ENCODE results near the gene ZNF385B. TPM values are rescaled to one million over a fixed set of nuclear protein-coding genes. Genes with fewer than 3 reads are reported as not detected.

Gene ZNF385B
- total RNA-seq, 1 experiment from 2014 or later: not detected

DNA sequence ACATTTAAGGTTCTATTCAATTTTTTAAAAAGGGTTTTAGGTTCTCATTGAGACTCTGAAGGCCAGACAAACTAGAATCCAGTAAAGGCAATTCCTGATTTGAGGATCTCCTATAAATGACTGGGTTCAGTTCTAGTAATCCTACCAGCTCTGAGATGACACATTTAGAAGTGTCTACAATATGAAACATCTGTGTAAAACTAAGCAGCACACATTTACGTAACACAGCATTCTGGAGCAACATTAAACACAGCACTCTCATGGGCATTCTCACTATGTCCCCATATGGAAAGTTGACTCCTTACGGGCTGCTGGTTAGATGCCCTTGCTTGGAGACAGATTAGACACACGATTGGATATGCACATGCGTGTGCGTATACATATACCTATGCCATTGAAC, 114.4 kb downstream of the ZNF385B start:
- no peak for DNase-seq (ENCODE audit: low read depth)

DNA sequence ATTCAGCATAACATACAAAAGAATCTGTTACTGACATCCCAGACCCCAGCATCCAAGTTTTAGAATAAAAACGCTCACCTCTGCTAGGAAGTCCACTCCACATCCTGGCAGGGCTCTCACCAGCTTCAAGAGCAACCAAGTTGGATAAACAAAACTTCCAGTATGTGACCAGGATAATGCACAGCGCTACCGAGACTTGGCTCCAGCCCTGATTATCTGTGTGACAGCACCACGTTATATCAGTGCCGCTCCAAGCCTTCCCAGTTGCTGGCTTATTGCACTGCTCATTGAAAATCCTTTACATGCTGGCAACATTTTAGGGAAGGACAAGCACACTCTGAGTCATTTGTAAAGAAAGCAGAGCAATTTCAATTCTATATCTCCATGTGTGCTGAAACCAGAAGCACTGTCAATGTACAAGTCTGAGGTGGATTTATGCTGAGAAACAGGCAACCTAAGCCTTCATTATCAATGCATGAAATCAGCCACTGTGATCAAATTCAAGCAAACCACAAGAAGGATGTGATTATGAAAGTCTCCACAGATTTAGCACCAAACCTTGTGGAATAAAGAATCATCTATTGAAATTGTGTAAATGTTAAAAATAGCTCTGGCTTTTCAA, 115.7 kb downstream of the ZNF385B start:
- no peak for DNase-seq (ENCODE audit: low read depth)

DNA sequence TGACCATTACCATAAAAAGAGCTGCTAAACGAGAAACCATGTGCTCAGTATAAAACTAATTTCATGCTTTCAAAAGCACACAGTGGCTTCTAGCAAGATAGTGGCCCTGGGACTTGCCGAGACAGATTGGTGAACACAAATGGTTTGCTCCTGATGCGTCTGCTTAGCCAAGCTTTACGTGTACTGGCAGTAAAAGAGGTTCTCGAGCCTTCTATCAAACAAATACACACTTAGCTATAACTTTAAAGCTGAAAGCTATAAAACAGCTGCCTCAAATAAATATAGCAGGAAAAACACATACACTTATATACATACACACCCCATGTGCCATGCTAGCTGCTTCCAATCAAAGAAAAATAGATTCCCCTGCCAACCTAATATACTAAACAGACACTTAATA, 117.0 kb downstream of the ZNF385B start:
- no peak for DNase-seq (ENCODE audit: low read depth)

DNA sequence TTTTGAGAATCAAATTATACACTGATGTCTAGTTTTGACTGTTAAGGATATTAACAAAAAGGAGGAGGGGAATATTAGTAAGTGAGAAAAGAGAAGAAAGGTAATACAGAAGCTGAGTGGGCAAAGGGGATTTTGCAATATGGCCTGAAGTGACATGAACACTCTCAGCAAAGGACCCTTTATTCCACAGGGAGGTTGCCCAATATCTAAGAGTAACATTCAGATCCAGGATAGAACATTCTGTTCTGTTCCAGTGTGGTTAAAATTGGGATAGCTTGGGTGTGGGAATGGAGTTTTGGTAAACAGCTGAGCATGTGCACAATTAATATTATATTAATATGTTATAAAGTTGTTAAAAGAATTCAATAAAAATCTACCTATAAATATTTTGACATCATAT, 120.1 kb downstream of the ZNF385B start:
- no peak for DNase-seq (ENCODE audit: low read depth)

DNA sequence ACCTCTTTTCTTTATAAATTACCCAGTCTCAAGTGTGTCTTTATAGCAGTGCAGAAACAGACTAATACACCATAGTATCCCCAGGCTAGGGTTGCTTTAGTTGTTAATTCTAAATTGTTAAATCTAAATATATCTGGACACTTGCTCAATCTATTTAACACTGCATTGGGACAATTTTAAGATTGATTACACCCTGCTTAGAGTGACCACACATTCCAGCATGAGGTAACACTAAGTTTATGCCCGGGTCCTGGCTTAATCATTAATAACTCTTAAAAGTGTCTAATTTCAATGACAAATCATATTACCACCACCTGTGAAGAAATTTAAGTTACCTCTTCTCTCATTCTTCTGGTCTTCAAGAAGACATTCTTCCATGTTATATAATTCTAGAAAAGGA, 131.4 kb downstream of the ZNF385B start:
- no peak for DNase-seq (ENCODE audit: low read depth)

DNA sequence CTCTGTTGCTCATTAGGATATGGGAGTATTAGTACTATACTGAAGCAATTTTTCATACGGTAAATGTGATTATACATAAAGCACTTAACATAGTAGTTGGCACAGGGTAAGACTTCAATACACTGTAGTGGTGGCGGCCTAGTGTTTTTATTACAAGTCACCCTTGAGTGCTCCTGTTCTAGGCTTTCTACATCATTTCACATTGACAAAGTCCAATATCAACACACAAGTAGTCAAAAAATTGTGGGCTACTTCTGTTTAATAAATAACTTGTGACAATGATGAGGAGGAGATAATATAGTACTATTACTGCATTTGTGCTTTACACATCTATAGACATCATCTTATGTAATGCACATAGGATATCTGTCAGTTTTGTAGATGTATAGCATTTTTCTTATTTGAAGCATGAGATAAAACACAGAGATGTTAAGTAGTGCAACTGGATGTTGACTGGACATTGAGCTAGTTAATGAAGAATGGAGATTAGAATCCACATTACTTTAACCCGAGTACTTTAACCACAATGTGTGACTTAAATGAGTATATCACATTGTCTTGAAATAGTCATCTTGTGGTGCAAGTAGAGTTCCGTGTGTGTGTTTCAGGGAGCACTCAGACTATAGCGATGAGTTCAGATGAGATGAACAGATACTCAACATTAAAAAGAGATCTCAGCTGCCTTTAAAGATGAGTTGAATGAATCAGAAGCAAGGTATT, 134.8 kb downstream of the ZNF385B start:
- no peak for DNase-seq (ENCODE audit: low read depth)

DNA sequence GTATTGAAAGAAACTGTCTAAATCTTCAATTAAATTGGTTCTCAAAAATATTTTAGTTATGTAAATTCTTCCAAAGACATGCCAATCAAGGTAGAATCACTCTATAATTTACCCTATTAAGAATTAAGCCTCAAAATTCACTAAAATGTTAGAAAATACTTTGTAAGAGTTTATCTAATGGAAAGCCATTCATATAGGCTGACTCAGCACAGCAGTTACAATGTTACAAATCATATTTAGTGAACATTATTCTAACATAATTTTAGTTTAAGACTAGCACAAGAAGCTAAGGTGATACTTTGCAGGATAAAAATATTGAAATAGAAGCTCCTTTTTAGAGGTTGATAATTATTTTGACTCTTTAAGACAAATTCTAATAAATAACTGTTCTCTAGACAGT, 137.0 kb downstream of the ZNF385B start:
- no peak for DNase-seq (ENCODE audit: low read depth)

DNA sequence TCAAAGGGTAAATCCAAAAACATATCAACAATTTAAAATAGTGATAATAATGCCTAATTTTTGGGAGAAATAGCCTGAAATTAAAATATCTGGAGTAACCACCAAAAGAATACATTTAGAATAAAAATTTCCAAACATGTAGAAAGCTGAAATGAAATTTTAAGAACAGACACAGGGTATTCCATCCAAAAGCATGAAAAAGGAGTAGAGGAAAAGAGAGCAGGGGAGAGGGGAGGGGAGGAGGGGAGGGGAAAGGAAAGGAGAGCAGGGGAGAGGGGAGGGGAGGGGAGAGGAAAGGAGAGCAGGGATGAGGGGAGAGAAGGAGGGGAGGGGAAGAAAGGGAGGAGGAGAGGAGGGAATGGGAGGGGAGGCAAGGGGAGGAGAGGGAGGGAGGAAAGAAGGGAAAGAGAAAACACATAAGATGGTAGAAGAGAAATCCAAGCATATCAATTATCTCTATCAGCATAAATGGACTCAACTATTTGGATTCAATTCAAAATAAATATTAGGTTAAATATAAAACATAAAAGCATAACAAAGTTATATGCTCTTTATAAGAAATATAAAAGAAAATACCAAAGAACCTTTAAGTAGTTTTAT, 141.1 kb downstream of the ZNF385B start:
- DNase-seq (ENCODE audit: low read depth): no peak

DNA sequence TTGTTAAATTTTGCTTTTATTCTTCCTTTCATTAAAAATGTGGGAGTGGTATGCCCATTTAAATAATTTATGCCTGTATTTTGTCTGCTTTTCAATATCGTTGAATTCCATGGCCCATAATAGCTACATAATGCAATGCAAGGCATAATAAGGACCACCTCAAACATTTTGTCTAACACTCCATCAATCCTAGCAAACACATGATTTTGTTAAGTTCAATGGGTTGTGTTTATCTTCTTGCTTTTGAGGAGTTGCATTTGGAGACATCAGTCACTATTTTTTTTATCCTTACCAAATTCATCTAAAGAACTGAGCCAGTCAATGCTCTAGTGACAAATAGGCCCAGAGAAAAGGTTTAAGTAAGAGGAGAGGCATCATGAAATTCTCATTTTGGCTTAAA, 145.5 kb downstream of the ZNF385B start:
- DNase-seq (ENCODE audit: low read depth): no peak

DNA sequence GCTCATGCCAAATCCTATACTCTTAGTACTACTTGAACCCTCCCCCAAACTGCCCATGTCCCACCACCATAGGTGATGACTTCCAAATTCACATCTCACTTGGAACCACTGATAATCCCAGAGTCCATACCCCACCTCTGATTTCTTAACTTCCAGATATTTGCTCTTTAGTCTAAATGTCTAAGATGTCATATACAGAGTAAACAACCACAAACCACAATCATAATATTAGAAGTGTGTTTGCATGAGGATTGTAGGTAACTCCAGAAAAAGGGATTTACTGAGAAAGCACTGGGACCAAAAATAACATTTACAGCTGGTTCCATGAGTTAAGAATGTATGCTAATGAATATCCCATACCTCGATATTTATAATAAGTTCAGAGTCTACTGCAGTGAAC, 146.2 kb downstream of the ZNF385B start:
- no peak for DNase-seq (ENCODE audit: low read depth)

DNA sequence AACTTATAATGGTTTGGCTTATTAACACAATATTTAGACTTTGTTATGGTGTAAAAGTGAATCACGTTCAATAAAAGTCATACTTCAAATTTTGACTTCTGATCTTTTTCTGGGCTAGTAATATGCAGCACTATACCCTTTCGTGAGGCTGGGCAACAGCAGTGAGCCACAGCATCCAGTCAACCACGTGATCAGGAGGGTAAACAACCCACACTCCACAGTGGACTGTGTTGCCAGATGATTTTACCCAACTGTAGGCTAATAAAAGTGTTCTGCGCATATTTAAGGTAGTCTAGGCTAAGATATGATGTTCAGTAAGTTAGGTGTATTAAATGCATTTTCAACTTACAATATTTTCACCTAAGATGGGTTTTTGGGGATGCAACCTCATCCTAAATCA, 148.6 kb downstream of the ZNF385B start:
- DNase-seq (ENCODE audit: low read depth): no peak

DNA sequence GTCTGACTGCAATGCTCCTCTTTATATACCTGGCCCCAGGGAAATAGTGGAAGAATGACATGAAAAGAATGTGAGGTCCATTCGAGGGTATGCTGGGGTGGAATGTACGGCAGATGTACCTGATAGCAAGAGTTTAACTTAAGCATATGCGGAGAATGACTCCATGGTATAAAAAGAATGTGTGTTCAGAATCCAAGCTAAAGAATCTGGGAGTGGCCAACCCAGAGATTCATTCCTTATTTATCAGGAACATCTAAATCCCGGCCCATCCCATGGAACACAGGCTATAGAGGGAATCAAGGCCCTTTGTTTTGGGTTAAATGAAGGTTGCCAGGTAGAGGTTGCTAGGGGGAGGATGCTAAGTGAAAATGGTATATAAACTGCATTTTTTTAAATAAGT, 150.0 kb downstream of the ZNF385B start:
- no peak for DNase-seq (ENCODE audit: low read depth)

DNA sequence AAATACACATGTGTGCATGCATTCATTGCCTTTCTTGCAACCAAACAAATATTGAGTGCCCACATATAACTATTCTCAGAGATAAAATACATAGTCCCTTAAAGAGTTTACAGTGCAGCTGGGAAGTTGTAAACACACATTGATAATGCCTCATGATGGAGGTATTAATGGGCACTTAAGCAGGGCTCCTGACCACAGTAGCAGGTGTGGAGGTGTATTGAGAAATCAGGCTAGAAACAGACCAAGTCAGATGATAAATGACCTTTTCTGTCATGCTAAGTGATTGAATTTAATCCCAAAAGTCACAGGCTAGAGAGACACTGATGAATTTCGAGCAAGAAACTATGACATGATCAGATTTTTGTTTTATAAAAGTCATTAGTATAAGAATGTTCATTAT, 157.7 kb downstream of the ZNF385B start:
- DNase-seq (ENCODE audit: low read depth): no peak

DNA sequence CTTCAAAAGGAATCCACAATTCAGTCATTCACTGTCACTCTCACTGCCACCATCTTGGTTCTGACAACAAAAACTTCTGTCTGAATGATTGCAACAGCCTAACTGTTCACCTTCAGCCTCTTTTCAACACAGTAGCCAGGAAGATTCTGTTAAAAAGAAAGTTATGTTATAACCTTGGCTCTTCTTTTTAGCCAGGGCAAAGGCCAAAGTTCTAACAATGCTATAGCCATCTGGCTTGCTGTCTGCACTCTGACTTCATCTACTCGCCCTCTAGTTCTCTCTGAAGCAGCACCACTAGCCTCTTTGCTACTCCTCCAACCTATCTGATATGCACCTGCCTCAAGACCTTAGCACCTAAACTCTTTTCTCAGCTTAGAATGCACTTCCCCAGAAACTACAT, 158.5 kb downstream of the ZNF385B start:
- no peak for DNase-seq (ENCODE audit: low read depth)

DNA sequence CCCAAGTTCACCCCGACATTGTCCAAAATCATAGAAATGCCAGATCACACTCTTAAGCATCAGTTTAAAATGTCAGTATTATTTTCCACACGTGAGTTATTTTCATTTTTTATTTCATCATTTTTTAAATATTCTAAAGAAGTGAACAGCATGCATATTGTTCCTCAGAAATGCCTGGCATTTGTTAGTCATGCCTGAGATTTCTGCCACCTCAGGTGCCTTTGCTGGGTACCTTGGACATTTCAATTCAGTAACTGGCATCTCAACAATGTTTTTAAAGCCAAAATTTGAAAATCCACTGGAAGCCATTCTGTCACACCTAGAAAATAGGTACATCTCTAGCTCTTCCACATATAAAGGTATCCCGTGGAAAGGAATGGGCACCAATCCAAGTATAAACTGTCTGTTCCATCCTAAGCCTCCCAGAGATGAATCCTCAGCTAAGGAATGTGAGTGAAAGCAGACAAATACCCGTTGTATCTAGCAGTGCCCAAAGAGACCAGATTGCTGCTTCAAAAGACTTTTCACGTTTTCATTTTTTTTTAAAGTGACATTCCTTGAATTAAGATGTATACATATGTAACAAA, 159.8 kb downstream of the ZNF385B start:
- DNase-seq (ENCODE audit: low read depth): no peak

DNA sequence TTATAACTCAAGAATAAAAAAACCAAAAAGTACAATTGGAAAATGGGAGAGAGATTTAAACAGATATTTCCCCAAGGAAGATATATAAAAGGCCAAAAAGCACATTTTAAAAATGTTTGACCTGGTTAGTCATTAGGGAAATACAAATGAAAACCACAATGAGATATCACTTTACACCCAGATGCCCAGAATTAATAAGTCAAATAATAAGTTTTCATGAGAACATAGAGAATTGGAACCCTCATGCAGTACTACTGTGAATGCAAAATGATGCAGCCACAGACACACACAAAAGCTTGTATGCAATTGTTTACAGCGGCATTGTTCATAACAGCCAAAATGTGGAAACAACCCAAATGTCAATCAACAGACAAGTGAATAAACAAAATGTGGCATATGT, 165.9 kb downstream of the ZNF385B start:
- no peak for DNase-seq (ENCODE audit: low read depth)

DNA sequence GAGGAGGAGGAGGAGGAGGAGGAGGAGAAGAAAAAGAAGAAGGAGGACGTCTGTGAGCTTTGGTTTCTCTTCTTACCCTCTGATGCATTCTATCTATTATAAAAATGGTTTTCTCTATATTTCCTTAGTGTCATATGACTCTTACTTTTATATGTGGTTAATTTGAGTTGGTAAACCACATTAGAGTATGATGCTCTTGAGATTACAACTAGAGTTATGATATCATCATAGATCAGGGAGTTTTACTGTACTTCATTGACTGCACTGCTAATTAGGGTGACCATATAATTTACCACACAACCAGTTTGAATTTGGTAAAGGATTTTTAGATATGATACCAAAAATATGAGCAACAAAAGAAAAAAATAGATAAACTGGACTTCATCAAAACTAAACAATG, 166.4 kb downstream of the ZNF385B start:
- no peak for DNase-seq (ENCODE audit: low read depth)

DNA sequence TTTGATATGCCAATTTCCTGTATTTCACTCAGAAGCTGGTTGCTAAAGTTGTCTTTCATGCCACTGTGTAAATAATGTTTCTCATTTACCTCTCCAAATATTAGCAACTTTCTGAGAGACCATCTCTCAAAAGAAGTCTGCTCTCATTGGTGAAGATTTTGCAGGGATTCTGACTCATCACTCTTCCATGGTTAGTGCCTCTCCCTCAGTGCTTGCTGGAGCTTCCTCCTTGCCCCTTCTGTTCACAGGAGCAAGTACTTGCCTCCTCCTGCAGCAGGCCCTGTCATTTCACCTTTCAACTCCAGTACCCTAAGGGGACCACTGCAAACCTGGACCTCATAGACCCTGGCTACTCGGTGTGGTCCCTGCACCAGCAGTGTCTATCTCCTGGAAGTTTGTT, 168.8 kb downstream of the ZNF385B start:
- DNase-seq (ENCODE audit: low read depth): no peak

DNA sequence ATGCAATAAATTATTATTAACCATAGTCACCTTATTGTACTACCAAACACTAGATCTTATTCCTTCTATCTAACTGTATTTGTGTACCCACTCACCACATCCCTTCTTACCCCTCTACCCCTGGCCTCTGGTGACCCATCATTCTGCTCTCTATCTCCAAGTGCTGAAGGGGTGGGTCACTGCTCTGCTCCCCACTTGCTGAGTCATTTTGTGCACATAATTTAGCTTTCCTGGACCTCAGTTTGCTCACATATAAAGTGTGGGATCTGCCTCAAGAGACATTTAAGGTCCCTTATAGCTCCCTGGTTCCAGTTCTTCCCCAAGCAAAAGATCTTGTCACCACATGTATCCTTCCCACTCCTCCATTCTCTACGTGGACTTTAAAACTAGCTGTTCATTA, 169.4 kb downstream of the ZNF385B start:
- DNase-seq (ENCODE audit: low read depth): no peak

DNA sequence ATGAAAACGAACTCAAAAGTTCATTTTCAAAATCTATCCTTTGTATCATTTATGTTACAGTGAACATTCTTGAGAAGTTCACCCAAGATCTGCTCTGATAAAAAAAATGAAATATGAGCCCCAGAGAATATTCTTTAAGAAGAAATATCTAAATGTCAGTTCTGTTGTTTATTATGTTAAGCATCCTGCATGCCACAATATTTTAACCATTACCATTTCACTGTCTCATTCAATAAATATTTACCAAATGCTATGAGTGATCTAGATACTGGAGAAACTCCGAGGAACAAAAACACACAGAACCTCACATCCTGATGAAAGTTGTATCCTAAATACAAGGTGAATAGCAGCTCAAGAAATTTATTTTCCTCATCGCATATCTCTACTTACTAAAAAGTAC, 170.2 kb downstream of the ZNF385B start:
- DNase-seq (ENCODE audit: low read depth): no peak

DNA sequence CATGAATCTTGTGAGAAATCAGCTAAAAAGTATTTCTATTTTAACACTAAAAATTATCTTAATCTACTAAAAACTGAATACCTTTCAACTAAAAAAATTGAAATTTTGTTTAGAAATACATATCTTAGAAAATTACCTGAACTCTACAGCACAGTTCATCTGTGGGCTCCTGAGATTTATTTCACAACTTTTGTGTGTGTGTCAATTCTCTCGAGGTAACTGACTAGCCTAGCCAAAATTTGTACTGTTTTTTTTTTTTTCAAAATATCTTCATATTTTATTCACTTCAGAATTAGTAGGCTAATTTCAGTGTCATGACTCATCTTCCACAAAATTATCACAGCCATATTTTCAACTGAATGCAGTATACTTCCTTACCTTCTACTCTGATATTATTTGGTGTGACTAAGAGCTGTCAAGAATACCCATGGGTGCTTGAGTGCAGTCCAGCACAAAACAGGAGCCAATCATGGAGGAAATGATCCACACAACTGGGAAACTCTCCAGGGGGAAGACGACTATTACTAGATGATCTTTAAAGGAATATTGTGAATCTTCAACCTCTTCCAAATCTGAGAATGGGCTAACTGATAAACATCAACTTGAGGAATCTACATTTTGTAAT, 174.6 kb downstream of the ZNF385B start:
- DNase-seq (ENCODE audit: low read depth): no peak

DNA sequence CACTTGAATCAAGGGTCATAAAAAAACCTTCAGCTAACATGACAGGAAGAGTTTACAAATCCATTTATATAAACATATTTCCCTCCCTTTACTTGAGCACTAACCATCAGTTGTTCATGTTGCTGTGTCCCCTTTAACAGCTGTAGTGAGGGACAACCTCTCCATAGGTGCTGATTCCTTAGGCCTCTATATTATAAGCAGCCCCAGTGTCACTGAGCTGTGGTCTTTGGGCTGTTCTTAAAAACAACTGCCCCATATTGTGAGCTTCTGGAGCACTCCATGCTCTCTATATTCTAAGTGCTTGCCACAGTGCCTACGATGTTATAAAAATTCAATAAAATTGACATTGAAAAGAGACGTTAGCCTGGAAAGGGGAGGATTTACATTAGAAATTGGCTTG, 175.3 kb downstream of the ZNF385B start:
- DNase-seq (ENCODE audit: low read depth): no peak

DNA sequence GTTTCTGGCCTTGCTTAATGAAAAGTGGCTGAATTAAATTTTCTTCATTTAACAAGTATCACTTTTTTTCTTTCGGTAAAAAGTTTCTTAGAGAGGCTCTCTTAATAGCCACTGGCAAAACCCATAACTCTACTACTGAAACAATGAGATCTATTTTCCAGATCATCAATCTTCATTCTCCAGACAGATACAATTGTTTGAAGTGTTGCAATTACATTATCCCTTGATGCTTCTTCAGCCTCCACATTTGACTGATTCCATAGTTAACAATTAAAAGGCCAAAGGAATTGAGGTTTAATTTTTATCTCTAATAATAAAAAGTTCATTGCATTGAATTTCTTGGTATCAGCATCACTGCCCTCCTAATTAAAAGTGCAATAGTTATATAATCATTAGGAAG, 176.3 kb downstream of the ZNF385B start:
- DNase-seq (ENCODE audit: low read depth): no peak

Data from Daoy (cell line).